ENCODE results near the gene USP6NL.
A peak's percentile ranks its signal among the peaks of the same experiment; 100 is the strongest.
"Not testable (repeated sequence)": the region's sequence is repeated elsewhere in the genome, so short reads cannot be mapped to it uniquely, and the experiment has no call there.

The USP6NL gene

DNA sequence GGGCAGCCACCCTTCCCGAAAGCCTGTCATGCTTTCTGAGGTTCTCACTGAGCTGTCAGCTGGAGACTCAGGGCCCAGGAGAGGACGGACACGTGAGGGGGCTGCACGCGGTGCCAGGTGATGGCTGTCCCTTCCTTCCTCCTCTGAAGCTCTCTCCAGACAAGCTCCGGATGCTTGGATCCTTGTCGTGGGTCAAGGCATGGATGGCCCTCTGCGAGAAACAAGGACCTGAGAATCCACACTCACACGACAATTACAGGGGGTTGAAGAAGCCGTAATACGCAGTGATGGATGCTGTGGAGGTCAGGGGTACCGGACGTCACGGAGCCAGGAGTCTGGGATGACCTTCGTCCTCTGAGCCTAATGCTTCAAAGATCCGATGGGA lies 170.3 kb downstream of the USP6NL start:
- no peak for DNase-seq

DNA sequence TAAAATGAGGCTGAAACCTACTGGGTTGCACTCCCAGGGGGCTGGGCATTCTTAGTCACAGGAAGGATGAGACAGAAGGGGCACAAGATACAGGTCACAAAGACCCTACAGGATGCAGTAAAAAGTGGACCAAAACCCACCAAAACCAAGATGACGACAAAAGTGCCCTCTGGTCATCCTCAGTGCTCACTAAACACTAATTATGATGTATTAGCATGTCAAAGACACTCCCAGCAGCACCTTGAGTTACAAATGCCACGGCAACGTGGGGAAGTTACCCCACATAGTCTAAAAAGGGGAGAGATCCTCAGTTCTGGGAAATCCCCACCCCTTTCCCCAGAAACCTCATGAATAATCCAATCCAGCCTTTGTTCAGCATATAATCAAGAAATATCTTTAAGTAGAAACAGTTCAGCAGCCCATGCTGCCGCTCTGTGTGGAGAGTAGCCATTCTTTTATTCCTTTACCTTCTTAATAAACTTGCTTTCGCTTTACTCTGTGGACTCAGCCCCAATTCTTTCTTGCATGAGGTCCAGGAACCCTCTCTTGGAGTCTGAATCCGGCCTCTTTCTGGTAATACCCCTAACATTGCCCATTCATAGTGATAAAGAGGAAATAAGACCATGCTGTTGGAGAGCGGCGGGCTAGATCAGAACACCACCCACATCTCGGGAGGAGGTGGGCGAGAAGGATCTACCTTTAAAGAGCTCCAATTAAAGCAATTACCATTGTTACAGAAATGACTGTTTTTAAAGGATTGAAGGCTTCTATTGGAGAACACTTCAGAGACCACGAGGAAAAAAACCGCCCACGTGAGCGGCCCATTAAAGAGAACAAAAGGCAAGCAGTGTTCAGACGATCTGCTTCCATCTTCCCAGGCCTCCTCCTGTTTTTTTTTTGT lies 170.9 kb downstream of the USP6NL start:
- peak; percentile 44 for DNase-seq

DNA sequence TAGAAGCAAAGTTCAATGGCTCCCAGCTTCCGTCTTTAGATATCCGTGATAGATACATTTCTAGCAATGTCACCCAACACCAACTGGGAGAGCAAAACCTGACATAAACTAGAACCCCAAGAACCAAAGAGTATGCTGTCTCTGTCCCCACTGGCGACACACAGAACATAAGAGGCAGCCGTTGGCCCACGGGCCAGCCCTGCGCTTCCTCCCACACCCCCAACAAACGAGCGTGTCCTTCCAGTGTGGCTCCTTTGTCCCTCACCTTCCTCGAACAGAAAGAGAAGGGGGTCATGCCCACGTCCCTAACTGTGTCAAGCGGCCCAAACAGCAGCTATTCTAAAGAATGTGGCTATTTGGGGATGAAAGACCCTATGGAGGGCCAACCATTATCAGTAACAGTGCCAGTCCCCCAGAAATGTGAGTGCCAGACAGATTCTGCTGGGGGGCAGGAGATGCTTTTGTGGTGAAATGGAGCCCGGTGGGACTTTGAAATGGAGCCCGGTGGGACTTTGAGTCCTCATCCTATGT lies 171.9 kb downstream of the USP6NL start:
- DNase-seq, result no peak

DNA sequence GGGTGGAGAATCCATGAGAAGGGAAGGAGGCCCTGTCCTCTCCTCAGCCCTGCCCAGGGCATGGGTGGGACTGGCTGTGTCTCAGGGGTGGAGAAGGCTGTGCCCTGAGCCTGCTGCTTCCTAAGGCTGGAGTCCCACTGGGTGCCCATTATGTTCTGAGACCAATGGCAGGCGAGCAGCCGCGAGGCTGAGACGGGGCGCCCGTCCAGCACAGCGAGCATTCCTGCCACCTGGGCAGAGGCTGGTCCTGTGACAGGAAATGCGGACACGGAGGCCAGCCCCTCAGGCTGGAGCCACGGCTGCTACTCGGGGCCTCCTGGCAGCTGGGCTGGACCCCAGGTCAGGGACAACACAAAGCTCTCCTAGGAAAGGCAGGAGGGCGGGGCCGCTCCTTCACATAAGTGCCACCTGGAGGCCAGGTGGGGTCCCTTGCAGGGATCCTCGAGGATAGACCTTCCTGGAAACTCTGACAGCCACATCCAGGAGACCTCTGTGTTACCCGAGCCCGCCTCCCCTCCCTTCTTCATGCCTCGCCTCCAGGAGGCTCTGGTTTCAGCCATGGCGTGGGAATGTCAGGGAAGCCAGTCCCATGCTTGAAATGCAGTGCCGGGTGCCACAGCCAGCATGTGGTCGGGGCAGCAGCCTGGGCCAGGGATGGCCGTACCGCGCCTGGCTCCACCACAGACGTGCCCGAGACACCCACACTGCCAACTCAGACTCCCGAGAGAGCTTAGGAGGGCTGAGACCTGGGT lies 173.9 kb downstream of the USP6NL start:
- DNase-seq, result no peak

DNA sequence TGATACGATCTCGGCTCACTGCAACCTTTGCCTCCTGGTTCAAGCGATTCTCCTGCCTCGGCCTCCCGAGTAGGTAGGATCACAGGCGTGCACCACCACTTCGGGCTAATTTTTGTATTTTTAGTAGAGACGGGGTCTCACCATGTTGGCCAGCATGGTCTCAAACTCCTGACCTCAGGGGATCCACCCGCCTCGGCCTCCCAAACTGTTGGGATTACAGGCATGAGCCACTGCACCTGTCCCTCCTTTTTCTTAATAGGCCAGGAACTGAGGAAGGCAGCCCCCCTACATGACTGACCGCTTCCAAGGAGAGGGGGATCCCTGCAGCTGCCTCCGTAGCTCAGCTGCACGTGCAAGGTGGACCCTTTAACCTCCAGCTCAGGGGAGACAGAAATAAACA lies 175.0 kb downstream of the USP6NL start:
- not testable (repeated sequence) for DNase-seq

DNA sequence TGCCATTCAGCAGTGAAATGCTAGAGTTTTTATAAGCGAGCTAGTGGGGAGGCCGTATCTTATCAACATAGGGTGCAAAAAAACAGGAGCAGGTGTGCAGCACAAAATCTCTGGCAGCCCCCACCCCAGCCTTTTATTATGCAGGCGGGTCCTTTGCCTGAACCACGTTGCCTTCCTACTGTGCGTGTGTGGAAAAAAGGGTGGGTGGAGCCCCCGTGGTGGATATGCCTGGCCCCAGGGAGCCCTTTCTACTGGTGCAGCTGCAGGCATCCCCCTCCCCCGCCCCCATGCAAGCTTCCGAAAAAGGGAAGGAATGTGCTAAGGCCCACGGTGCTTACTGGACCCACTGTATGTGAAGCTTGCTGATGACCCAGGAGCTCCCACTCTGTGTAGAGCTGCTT lies 175.9 kb downstream of the USP6NL start:
- DNase-seq, result no peak

DNA sequence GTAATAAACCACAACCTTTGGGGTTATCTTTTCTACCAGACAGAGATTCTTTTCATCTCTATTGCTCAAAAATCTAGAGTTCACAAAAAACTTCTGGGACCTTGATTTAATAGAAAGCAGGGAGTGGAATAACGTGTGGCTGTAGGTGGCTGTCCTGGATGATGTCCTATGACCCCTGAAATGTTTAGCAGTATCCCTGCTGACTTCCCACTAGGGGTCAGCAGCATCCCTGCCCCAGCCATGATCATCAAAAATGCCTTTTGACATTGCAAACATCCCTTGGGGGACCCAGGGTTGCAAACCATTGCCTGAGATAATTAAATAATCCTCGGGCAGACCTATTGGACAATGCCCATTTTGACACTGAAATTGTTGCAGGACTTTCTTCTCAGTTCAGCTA lies 177.1 kb downstream of the USP6NL start:
- no peak for DNase-seq

DNA sequence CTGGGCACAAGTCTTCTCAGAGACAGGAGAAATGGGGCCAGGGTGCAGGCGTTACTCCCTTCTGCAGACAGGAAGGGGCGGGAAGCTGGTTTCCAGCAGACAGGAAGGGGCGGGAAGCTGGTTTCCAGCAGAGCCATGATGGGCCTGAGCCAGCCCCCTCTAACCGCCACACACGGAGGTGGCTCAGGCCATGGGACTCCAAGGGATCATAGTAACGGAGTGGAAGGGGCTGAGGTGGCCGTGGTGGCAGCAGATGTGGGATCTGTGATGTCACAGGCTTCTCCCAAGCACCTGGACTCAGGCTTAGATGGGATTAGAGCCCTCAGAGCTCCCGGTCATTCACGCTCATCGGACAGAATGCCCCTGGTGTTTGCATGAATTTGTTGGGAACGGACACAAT lies 177.8 kb downstream of the USP6NL start:
- no peak for DNase-seq

DNA sequence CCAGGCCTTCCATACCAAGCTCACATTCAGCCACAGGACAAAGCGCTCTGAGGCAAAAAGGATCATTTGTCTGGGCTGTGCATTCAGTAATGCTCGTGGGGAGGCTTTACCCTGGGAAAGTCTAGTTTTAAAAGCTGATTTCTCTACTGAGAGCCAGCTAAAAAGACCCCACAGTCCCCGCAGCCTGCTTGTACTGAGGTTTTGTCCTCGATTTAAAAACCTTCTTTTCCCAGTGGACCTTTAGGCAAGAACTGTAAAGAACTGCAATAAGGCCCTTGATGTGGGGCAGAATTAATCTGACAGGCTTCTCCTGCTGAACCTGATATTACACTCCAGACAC lies 180.3 kb downstream of the USP6NL start:
- DNase-seq, result no peak

DNA sequence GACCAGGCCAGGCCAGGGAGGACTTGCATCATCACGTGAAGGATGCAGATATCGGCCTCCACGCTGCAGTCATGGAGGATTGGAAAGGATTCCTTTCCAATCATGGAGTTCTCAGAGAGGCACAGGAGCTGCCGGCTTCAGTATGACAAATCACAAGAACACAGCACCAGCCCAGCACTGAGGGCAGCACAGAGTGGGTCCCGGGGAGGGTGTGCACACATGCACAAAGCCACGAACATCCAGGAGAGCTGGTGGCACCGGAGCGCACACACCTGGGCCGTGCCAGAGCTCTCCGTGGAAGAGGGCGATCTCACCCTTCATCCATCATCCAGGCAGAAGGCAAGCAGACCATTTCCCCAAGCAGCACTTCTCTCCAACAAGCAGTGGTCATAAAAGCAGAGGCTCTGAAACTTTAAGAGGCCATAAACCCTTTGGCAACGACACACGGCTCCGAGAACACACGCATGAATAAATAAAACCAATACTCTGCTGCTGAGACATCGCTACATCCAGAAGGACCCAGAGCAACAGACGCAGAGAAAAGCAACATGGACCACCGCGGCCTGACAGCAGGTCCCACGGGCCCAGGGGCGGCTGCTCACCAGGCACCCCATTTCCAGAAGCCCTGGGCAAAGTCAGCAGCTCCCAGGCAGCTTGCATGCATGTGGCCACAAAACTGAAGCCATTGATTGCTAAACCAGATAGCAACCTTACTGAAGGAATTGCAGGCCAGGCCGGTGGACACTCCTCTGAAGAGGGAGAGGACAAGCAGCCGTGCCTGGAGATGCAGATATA lies 180.8 kb downstream of the USP6NL start:
- DNase-seq, result no peak

DNA sequence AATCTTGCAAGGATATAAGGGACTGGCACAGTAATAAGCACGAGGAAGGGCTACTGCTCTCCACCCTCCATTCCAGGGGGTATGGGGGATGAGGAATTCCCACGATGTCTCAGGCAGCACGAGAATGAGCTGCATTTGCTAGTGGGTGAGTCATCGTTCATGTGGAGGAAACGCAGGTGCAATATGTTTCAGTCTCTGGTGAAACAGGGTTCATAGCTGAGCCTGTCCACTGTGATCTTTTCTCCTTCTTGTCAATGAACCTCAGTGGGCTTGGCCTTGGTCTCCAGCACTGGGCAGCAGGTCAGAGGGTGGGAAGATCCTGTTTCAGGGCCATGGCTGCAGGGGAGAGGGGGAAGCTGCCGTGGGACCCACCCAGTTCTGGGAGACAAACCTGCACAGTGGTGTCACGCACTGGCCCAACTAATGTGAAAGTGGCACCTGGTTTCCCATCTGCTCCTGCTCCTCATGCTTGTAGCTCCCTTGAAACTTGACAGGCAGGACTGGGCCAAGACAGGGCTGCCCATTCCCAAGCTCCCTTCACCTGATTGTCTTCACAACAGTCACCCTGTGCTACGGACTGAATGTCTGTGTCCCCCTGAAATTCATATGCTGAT lies 181.9 kb downstream of the USP6NL start:
- no peak for DNase-seq

DNA sequence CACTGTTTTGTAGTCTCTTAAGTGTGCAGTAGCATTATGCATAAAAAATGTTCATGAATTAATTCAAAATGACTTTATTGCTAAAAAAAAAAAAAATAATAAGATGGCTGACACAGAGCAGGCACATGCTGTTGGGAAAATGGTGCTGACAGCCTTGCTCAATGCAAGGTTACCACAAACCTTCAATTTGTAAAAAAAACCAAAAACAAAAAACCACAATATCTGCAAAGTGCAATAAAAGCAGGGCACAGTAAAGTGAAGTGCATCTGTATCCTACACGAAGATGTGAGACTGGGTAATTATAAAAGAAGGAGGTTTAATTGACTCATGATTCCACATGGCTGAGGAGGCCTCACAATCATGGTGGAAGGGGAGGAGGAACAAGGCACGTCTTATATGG lies 185.8 kb downstream of the USP6NL start:
- DNase-seq, result no peak

DNA sequence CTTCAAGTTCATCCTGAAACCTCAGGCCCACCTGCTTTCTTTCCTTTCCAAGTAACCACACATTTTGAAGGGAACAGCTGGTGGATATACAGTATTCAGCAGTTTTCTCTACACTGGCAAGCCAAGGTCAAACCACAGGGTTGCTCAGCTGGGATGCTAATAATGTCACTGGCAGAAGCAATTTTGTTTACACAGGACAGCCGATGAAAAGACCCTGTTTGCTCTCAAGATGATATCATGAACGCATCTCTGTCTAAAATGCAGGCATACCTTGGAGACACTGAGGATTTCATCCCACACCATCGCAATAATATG lies 186.2 kb downstream of the USP6NL start:
- DNase-seq, result no peak

DNA sequence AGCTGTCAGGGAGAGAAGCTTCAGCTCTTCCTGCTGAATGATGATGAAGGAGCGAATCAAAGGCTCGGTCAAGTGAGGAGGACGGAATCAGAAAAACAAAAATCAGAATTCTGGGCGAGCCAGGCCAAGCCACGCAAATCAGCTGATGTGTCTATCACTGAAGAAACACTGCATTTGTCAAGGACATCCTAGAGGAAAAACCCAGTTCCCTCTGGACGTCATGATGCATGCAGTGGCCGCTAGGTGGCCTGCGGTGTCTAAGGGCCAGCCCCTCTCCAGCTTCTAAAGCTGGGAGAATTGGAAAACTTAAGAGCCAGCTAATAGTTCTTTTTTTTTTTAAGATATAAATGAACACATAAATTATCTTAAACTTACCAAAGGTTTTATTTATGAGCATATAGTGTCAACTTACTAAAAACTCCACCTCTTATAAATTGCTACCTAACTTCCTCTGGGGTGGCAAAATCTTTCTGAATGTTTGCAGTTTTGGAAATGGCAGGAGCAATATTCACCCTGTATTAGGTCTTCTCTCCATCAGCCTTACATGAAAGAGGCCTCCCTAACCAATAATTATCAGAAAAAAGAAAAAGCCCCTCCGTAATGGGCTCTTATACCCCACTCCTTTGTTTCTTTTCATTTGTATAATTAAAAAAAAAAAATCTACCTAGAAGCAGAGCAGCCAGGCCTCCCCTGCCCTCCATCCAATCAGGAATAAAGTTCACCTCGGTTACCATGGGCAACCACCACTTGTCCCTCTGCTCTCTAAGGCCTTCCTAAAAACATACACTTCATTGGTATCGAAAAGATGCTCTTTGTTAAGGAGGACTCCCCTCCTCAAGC lies 186.8 kb downstream of the USP6NL start:
- DNase-seq, result no peak

DNA sequence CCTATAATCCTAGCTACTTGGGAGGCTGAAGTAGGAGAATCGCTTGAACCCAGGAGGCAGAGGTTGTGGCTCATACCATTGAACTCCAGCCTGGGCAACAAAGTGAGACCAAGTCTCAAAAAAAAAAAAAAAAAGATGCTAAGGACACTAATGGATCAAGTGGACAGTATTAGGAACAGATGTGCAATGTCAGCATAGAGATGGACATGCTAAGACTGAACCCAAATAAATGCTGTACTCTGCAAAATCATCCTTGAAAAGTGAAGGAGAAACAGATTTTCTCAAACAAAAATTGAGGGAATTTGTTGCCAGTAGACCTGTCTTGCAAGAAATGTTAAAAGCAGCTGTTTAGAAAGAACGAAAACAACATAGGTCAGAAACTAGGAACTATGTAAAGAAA lies 194.5 kb downstream of the USP6NL start:
- DNase-seq, result no peak

DNA sequence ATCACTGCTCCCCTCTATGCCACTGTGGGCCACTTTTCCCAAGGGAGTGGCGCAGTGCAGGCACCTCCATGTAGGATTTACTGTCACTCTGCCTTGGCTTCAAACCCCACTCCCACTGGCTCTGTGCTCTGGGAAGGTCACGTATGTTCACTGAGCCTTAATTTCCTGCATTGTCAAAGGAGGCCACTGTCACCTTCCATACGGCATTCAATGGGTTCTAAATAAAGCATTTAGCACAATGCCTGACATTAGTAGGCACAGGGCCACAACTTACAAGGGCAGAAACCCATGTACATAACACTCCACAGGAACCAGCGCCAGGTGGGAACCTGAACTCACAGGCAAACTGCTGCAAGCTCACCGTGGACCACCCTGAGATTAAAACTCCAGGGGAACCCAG lies 196.4 kb downstream of the USP6NL start:
- DNase-seq, result no peak

DNA sequence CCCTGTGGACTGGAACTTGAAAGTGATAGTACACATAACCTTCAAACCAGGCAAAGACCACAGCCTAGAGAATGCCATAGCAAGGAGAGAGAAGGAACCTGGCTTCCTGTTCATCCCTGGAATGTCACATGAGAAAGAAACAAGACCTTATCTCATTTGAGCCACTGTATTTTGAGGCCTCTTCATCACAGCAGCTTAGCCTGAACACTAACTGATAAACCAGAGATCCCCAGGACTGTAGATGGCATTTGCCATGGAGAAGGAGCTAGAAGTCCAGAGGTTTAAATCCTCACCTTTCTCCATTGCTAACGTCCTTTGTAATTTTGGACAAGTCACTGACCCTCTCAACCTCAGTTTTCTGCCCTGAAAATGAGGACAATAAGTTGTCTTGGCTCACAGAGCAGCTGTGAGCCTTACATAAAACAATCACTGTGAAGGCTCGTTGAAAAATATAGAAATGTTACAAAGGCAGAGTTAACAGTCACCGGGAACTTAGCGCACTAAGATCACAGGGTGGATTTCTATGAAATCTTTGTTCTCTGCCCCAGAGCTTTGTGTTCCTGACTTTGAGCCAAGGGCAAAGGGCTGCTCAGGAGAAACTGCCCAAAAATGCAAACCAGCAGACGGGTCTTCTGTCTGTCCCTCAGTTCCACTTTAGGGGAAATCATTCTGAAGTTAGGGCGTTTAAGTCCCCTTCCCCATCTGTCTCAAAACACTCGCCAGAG lies 197.0 kb downstream of the USP6NL start:
- no peak for DNase-seq

DNA sequence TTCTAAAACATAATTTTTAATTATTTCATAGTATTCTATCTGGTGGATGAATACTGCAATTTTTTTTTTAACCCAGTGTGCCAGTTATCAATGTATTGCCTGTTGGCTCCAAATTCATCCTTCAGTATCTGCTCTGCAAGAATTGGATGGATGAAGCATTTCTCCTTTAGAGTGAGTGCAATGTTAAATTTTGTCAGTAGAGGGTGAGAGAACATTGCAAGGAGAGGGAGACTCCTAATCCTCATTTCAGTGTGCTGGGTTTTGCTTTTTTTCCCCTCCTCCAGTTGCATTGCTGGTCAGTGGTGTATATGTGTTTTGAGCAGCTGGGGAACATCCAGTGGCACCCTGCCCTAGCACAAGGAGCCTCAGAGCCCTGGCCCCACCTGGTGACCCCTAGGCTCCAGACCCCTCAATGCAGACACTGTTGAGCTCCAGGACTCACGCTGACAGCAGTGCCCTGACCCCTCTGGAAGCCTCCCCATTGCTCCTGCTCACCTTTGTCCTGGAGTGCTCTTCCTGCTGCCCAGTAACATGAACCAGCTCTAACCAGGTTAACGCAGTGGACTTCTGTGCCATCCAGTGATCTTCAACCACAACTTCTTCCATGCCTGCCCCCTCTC lies 199.4 kb downstream of the USP6NL start:
- no peak for DNase-seq

DNA sequence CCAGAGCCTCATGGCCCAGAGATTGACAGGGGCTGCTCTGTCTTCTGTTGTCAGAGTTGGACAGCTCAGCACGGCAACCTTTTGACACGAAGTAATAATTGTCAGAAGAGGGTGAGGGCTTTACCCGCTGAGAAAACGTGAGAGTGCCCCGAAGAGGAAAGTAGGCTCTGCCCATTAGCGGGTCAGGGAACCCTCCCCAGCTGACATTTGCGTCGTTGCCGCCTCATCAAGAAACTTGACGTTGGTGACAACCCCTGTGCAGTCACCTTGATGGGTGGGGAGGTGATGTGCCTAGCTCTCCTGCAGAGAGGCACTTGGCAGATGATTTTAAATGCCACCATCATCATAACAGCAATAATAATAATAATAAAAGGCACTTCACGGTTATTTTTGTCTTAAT lies 202.1 kb downstream of the USP6NL start:
- no peak for DNase-seq

DNA sequence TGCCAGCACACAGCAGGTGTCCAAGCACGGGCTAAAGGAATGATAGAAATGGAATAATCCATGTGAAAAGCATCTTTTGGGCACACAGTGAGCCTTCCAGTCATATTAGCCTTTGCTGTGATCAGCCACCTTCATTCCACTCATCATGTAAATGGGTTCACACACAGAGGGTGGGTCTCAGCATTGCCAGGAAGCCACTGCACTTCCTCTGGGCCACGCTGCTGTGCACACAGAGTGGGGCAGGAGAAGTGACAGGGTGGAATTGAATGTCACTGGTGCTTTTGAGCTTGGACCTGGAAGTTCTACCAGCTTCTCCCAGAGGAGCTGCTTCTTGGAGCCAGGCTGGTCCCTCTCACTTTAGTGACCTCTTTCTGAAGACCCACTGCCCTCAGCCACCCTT lies 203.5 kb downstream of the USP6NL start:
- peak; percentile 33 for DNase-seq

DNA sequence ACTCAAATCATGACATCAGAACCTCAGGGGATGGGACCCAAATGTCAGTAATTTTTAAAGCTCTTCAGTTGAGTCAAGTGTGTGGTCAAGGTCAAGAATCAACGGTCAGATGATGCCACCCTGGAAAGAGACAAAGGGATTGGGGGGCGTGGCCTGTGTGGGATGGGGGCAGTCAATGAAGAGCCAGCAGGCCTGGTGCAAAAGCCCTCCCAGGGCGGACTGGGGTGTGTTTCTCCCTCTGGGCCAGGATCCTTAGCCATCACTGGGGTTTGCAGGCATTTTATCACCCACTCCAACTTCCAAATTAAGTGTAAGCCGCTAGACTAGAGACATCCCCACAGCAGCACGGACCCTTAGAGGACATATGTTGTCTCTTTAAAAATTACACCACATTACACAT lies 204.7 kb downstream of the USP6NL start:
- DNase-seq, result no peak
